HCT116 (cell line): ENCODE measurements around the gene ATP6V1A. TPM values are rescaled to one million over a fixed set of nuclear protein-coding genes. Genes with fewer than 3 reads are reported as not detected.
A peak's percentile ranks its signal among the peaks of the same experiment; 100 is the strongest.

Experiments
- ATAC-seq: fragments of 200-7000 bp; cut with Tn5 transposase; 2 replicates; pipeline ENCODE4 v1.9.1; 2020; ENCODE audit warnings: mild to moderate bottlenecking, moderate library complexity
- BruUV-seq: library from RNA; stranded (reverse); fragments of 400-500 nt; replicated peaks from 2 replicates; lab custom pipeline; 2021; lab: Mats Ljungman, UMichigan
- CTCF ChIA-PET: fragments of 300-600 bp; sonication (Branson Sonifier 250); formaldehyde crosslinking; loops from one replicate; lab custom pipeline; 2021; ENCODE audit warnings: antibody characterized with exemption; lab: Charles Lee
- POLR2A ChIA-PET: fragments of 300-600, 350-600 bp; sonication (Branson Sonifier 250); formaldehyde crosslinking; loops from one replicate; lab custom pipeline; 2021; ENCODE audit warnings: antibody characterized with exemption; lab: Charles Lee
- RAD21 ChIA-PET, 2 experiments: fragments of 300-600 bp; sonication (Branson Sonifier 250); formaldehyde crosslinking; loops; one replicate each; lab custom pipeline; 2023; ENCODE audit warnings: low total read pairs in 2 of 2; ENCODE audit not compliant: uncharacterized antibody in 2 of 2, unreplicated experiment in 2 of 2, low non-redundant PET in 1 of 2; lab: Charles Lee
- DNase-seq: peaks from one replicate; pipeline ENCODE4 v3.0.0-alpha.2; 2010; ENCODE audit warnings: low read depth, low spot score
- H2AFZ ChIP-seq: fragments of 200-600 bp; shearing (Covaris generic), sonication (generic); 2 replicates; pipeline ENCODE4 v1.6.1; 2017; ENCODE audit warnings: low read depth, mixed run types, mixed read lengths, antibody characterized with exemption, low read length; ENCODE audit not compliant: poor library complexity, severe bottlenecking
- H3K27ac ChIP-seq: 2 replicates; pipeline ENCODE4 v1.5.1; 2012; ENCODE audit warnings: low read depth, low read length
- H3K27me3 ChIP-seq: fragments of 200-600 bp; sonication (generic); 2 replicates; pipeline ENCODE4 v1.6.1; 2016; ENCODE audit warnings: mixed run types, low read length, mixed read lengths; ENCODE audit not compliant: insufficient read depth
- H3K36me3 ChIP-seq, 2 experiments: fragments of 200-500 bp in 1 of 2; fragments of 200-600 bp in 1 of 2; sonication (Bioruptor generic) in 1 of 2; sonication (generic) in 1 of 2; 2 replicates each; pipeline versions ENCODE4 v1.5.1 to v1.6.1; 2014 to 2016; ENCODE audit warnings: low read length in 2 of 2, inconsistent platforms in 1 of 2, mixed read lengths in 1 of 2, mixed run types in 1 of 2; ENCODE audit not compliant: insufficient read depth in 2 of 2, control insufficient read depth in 1 of 2
- H3K4me1 ChIP-seq, 2 experiments: fragments of 200-600 bp in 1 of 2; sonication (generic) in 1 of 2; 2 replicates each; pipeline versions ENCODE4 v1.5.1 to v1.6.1; 2012 to 2017; ENCODE audit warnings: low read length in 2 of 2, inconsistent platforms in 1 of 2, mild to moderate bottlenecking in 1 of 2, mixed read lengths in 1 of 2, mixed run types in 1 of 2, moderate library complexity in 1 of 2; ENCODE audit not compliant: insufficient read depth in 2 of 2, control insufficient read depth in 1 of 2
- H3K4me2 ChIP-seq: fragments of 200-600 bp; sonication (generic); 2 replicates; pipeline ENCODE4 v1.6.1; 2017; ENCODE audit warnings: mixed run types, low read length, mixed read lengths
- H3K4me3 ChIP-seq, 2 experiments: fragments of 200-600 bp in 1 of 2; sonication (generic) in 1 of 2; replicated peaks in 1 of 2; 2 replicates each; pipeline ENCODE4 v1.5.1; 2011 to 2016; ENCODE audit warnings: low read length in 2 of 2, control low read depth in 1 of 2, low read depth in 1 of 2, mild to moderate bottlenecking in 1 of 2, mixed read lengths in 1 of 2, mixed run types in 1 of 2
- H3K79me2 ChIP-seq: fragments of 200-600 bp; sonication (generic); 2 replicates; pipeline ENCODE4 v1.6.1; 2017; ENCODE audit warnings: mild to moderate bottlenecking, mixed run types, low read length, moderate library complexity, mixed read lengths; ENCODE audit not compliant: insufficient read depth
- H3K9ac ChIP-seq: fragments of 200-600 bp; sonication (generic); 2 replicates; pipeline ENCODE4 v1.6.1; 2016; ENCODE audit warnings: low read length, mixed read lengths
- H3K9me2 ChIP-seq: fragments of 200-600 bp; sonication (generic), shearing (Covaris generic); 2 replicates; pipeline ENCODE4 v1.6.1; 2017; ENCODE audit warnings: mixed run types, mild to moderate bottlenecking, moderate library complexity; ENCODE audit not compliant: insufficient read depth
- H3K9me3 ChIP-seq, 2 experiments: fragments of 200-500 bp in 1 of 2; fragments of 200-600 bp in 1 of 2; sonication (Bioruptor generic) in 1 of 2; sonication (generic) in 1 of 2; 2 replicates each; pipeline ENCODE4 v1.6.1; 2014 to 2017; ENCODE audit warnings: low read length in 2 of 2, mixed read lengths in 2 of 2, inconsistent platforms in 1 of 2, low read depth in 1 of 2, mild to moderate bottlenecking in 1 of 2, mixed run types in 1 of 2, moderate library complexity in 1 of 2; ENCODE audit not compliant: control insufficient read depth in 1 of 2, insufficient read depth in 1 of 2
- H4K20me1 ChIP-seq: fragments of 200-600 bp; sonication (generic), shearing (Covaris generic); 2 replicates; pipeline ENCODE4 v1.6.1; 2017; ENCODE audit warnings: mixed run types, mild to moderate bottlenecking, moderate library complexity; ENCODE audit not compliant: insufficient read depth
- ATF3 ChIP-seq: IDR thresholded peaks from 2 replicates; pipeline ENCODE4 v1.6.1; 2012
- CBX3 ChIP-seq: IDR thresholded peaks from 2 replicates; pipeline ENCODE4 v1.6.1; 2012; ENCODE audit warnings: low read depth
- CEBPB ChIP-seq: IDR thresholded peaks from 2 replicates; pipeline ENCODE4 v1.6.1; 2012; ENCODE audit warnings: low read depth
- EGR1 ChIP-seq: IDR thresholded peaks from 2 replicates; pipeline ENCODE4 v1.6.1; 2012; ENCODE audit warnings: low read depth
- EZH2 ChIP-seq: fragments of 200-600 bp; sonication (generic); IDR thresholded peaks from 2 replicates; pipeline ENCODE4 v1.6.1; 2017; ENCODE audit warnings: antibody characterized with exemption, mixed run types
- EZH2phosphoT487 ChIP-seq: fragments of 200-600 bp; IDR thresholded peaks from 2 replicates; pipeline ENCODE4 v1.6.1; 2018; ENCODE audit warnings: antibody characterized with exemption, borderline replicate concordance
- FOSL1 ChIP-seq: IDR thresholded peaks from 2 replicates; pipeline ENCODE4 v1.6.1; 2012; ENCODE audit warnings: low read depth
- JUND ChIP-seq: IDR thresholded peaks from 2 replicates; pipeline ENCODE4 v1.6.1; 2012
- POLR2A ChIP-seq: IDR thresholded peaks from 2 replicates; pipeline ENCODE4 v1.7.0; 2011; ENCODE audit warnings: borderline replicate concordance; ENCODE audit not compliant: insufficient read depth, insufficient read length; ENCODE audit errors: extremely low read depth
- POLR2AphosphoS5 ChIP-seq: IDR thresholded peaks from 2 replicates; pipeline ENCODE4 v1.6.1; 2011; ENCODE audit warnings: mild to moderate bottlenecking, low read depth, low read length, moderate library complexity
- RAD21 ChIP-seq: IDR thresholded peaks from 2 replicates; pipeline ENCODE4 v1.6.1; 2012; ENCODE audit warnings: low read depth, mild to moderate bottlenecking
- REST ChIP-seq: IDR thresholded peaks from 2 replicates; pipeline ENCODE4 v1.6.1; 2012; ENCODE audit warnings: low read depth
- SIN3A ChIP-seq: IDR thresholded peaks from 2 replicates; pipeline ENCODE4 v1.6.1; 2012; ENCODE audit warnings: low read depth
- SP1 ChIP-seq: IDR thresholded peaks from 2 replicates; pipeline ENCODE4 v1.6.1; 2012; ENCODE audit warnings: low read depth
- SRF ChIP-seq: IDR thresholded peaks from 2 replicates; pipeline ENCODE4 v1.6.1; 2012; ENCODE audit warnings: low read depth
- TCF7L2 ChIP-seq: IDR thresholded peaks from 2 replicates; pipeline ENCODE4 v1.7.0; 2011; ENCODE audit warnings: borderline replicate concordance, inconsistent platforms; ENCODE audit not compliant: insufficient read depth, insufficient read length; ENCODE audit errors: extremely low read depth
- YY1 ChIP-seq: IDR thresholded peaks from 2 replicates; pipeline ENCODE4 v1.6.1; 2011; ENCODE audit warnings: low read length, low read depth, moderate library complexity, mild to moderate bottlenecking; ENCODE audit not compliant: insufficient replicate concordance; ENCODE audit errors: extremely low read depth
- ZBTB33 ChIP-seq: IDR thresholded peaks from 2 replicates; pipeline ENCODE4 v1.6.1; 2011; ENCODE audit warnings: mild to moderate bottlenecking, low read length, moderate library complexity; ENCODE audit not compliant: insufficient replicate concordance; ENCODE audit errors: extremely low read depth
- intact Hi-C: fragments of 100-400 bp; cut with micrococcal nuclease; formaldehyde crosslinking; loops from 2 replicates; pipeline ENCODE4 v1.10.0; 2022
- total RNA-seq: library from RNA; stranded (reverse); gene quantifications from one replicate; pipeline ENCODE4 v1.2.1, GENCODE V29; 2021; ENCODE audit not compliant: unreplicated experiment

The ATP6V1A gene
- total RNA-seq, 1 experiment from 2014 or later: 54.7 TPM

- no peak for TF ChIP-seq REST
Measured at GRCh38 chr3:113697500-113698090, 49.2 kb upstream of the ATP6V1A start (continued).

- no peaks in the 10 kb centered on the region for H3K9me2 ChIP-seq
- H3K4me1 ChIP-seq: peaks cover 4 to 17% of the 10 kb centered on the region in 2 experiments; a peak in 3 of 4 replicates
- no peak overlapping the region for H3K9ac ChIP-seq
- no peaks in the 10 kb centered on the region for H3K9me3 ChIP-seq
- no peak overlapping the region for H2AFZ ChIP-seq
- H4K20me1 ChIP-seq: no peaks in the 10 kb centered on the region
- intact Hi-C loops: no loop called here
- no peak overlapping the region; a peak in 1 of 4 replicates for H3K4me3 ChIP-seq
- no TSS peak for BruUV-seq
- no peak for ATAC-seq
- no peaks in the 10 kb centered on the region for H3K36me3 ChIP-seq
- no peak overlapping the region for H3K27ac ChIP-seq
- H3K27me3 ChIP-seq: no peaks in the 10 kb centered on the region
- RAD21 ChIA-PET: no interaction called here
- H3K4me2 ChIP-seq: peak overlapping the region; percentile 81
- CTCF ChIA-PET: no interaction called here
- POLR2A ChIA-PET: no interaction called here
- DNase-seq: no peak
- H3K79me2 ChIP-seq: peaks cover 4% of the 10 kb centered on the region; the same call in 1 of the 2 replicates
- no peak for TF ChIP-seq SP1
- TF ChIP-seq RAD21: no peak
- no peak for TF ChIP-seq EGR1
- TF ChIP-seq CBX3: no peak
- TF ChIP-seq EZH2: no peak
- TF ChIP-seq TCF7L2: no peak
- TF ChIP-seq EZH2phosphoT487: no peak
- no peak for TF ChIP-seq SRF
- TF ChIP-seq POLR2A: no peak
- no peak for TF ChIP-seq CEBPB
- no peak for TF ChIP-seq FOSL1
- no peak for TF ChIP-seq JUND
- TF ChIP-seq YY1: no peak
- no peak for TF ChIP-seq ZBTB33
- no peak for TF ChIP-seq ATF3
- TF ChIP-seq SIN3A: no peak
- TF ChIP-seq POLR2AphosphoS5: no peak
Measured at GRCh38 chr3:113698213-113698742, 48.6 kb upstream of the ATP6V1A start.
